Measurements from ENCODE around the gene MRTFB. TPM values are rescaled to one million over a fixed set of nuclear protein-coding genes. Genes with fewer than 3 reads are reported as not detected.

Gene MRTFB
- total and polyA plus RNA-seq, 2 of the 13 experiments (the other 11 are each of a cell fraction or from before 2014, with no cell fraction given), result 11.4 to 14.0 TPM

DNA sequence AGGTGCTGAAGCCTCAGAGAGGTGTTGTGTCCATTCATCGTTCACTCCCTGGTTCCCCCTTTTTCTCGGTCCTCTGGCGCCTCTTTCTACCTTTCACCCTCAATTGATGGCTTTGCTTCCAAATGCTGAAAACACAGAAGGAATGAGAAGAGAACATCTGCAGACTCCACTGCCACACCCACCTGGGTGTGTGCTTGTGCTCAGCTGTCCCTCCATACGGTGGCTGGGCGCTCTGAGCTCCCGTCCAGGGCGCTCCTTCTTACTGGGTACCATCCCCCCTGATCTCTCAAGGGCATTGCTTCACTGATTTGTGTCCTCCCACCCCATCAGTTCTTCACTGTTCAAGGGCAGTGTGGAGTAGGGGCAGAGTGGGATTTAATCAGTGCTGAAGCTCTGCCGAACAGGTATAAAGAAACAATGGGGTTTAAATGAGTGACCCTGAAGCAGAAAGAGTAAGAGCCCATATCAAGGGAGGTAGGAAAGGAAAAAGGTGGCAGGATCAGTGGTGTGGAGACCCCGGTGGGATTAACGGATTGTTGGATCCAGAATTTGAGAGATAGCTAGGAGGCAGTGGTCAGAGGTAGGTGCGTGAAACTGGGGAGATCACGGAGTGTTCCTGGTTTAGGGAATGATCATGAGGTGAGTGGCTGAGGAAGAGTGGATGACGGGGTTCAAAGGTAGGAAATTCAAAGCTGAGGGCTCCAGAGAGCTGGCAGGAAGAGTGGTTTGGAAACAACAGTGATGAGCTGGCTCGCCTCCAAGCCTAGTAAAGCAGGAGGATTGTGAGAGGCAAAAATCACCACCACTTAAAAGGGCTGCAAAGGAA lies 40.8 kb downstream of the MRTFB start (continued):
- TF ChIP-seq ZC3H4 (CRISPR knock-in tag; IDR thresholded peaks at IDR 0.05; ENCODE audit: borderline replicate concordance), result no peak
- TF ChIP-seq HOXA5 (CRISPR knock-in tag; IDR thresholded peaks at IDR 0.05), result no peak
- no peak for TF ChIP-seq ZNF589 (CRISPR knock-in tag; conservative IDR thresholded peaks at IDR 0.05)
- TF ChIP-seq GMEB2 (CRISPR knock-in tag; IDR thresholded peaks at IDR 0.05; ENCODE audit: low read depth), result no peak
- no peak for TF ChIP-seq ZNF10 (CRISPR knock-in tag; IDR thresholded peaks at IDR 0.05; ENCODE audit: borderline replicate concordance, low read depth)
- TF ChIP-seq POGK (CRISPR knock-in tag; conservative IDR thresholded peaks at IDR 0.05), result no peak
- 0 out of 2 replicates have a peak, but pooled peaks have one; percentile 54 for TF ChIP-seq ZNF33B (CRISPR knock-in tag; IDR thresholded peaks at IDR 0.05)
- TF ChIP-seq IKZF1 (IDR thresholded peaks at IDR 0.05), result no peak
- TF ChIP-seq ZNF776 (CRISPR knock-in tag; IDR thresholded peaks at IDR 0.05), result no peak
- no peak for TF ChIP-seq GLI4 (CRISPR knock-in tag; IDR thresholded peaks at IDR 0.05; ENCODE audit: borderline replicate concordance)
- TF ChIP-seq KDM5B (CRISPR knock-in tag; IDR thresholded peaks at IDR 0.05; ENCODE audit: borderline replicate concordance), result 0 out of 2 replicates have a peak, but pooled peaks have one; percentile 27
- no peak for TF ChIP-seq NCOR1 (IDR thresholded peaks at IDR 0.05; ENCODE audit: borderline replicate concordance, low read length)
- peak; percentile 54 for TF ChIP-seq PITX1 (CRISPR knock-in tag; IDR thresholded peaks at IDR 0.05)
- peak; percentile 18; the same call in 1 of the 2 replicates for TF ChIP-seq ZNF687 (CRISPR knock-in tag; IDR thresholded peaks at IDR 0.05)
- TF ChIP-seq PAWR (CRISPR knock-in tag; IDR thresholded peaks at IDR 0.05; ENCODE audit: borderline replicate concordance), result no peak
- peak; percentile 61 for TF ChIP-seq SOX5 (CRISPR knock-in tag; IDR thresholded peaks at IDR 0.05; ENCODE audit: borderline replicate concordance)
- 0 out of 2 replicates have a peak, but pooled peaks have one; percentile 18 for TF ChIP-seq ZNF30 (CRISPR knock-in tag; IDR thresholded peaks at IDR 0.05)
- TF ChIP-seq ZBTB7B (CRISPR knock-in tag; IDR thresholded peaks at IDR 0.05), result peak; percentile 52; the same call in 1 of the 2 replicates
- 0 out of 2 replicates have a peak, but pooled peaks have one; percentile 59 for TF ChIP-seq SETDB1 (CRISPR knock-in tag; IDR thresholded peaks at IDR 0.05; ENCODE audit: borderline replicate concordance)
- no peak for TF ChIP-seq KLF13 (CRISPR knock-in tag; IDR thresholded peaks at IDR 0.05)
- TF ChIP-seq ATF7 (IDR thresholded peaks at IDR 0.05), result no peak
- no peak for TF ChIP-seq ATF7 (CRISPR knock-in tag; IDR thresholded peaks at IDR 0.05)
- no peak for TF ChIP-seq ZNF234 (CRISPR knock-in tag; conservative IDR thresholded peaks at IDR 0.05)

Data from HepG2 (cell line).